ENCODE measurements around the gene CD82. TPM values are rescaled to one million over a fixed set of nuclear protein-coding genes. Genes with fewer than 3 reads are reported as not detected.

CD82 gene, protein sequence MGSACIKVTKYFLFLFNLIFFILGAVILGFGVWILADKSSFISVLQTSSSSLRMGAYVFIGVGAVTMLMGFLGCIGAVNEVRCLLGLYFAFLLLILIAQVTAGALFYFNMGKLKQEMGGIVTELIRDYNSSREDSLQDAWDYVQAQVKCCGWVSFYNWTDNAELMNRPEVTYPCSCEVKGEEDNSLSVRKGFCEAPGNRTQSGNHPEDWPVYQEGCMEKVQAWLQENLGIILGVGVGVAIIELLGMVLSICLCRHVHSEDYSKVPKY
- total RNA-seq (ENCODE audit: unreplicated experiment), result 16.1 TPM
- long read RNA-seq, transcript CD82-201 (10 exons, 2,289 nt), result major isoform, 8 of 12 reads
- long read RNA-seq, partial matches to known transcripts, result 0 of 12 reads
- long read RNA-seq, other reads (novel, unspliced or antisense), result 4 of 12 reads

GRCh38 chr11:44565211-44565952 is at the start of gene CD82:
Gene CD82, plus strand, starts transcription at chr11:44565663. Its CDS starts 29,000 bp downstream, at chr11:44594663.
- Mint-ChIP-seq H3K4me3 (ENCODE audit: unreplicated experiment) (peak within 1 kb of the TSS; percentile 68), H3K36me3 (ENCODE audit: low read depth, unreplicated experiment) (peaks cover 4% of the 10 kb centered on the region), H3K27me3 (ENCODE audit: unreplicated experiment) (peaks cover 19% of the 10 kb centered on the region), H3K27ac (ENCODE audit: unreplicated experiment) (no peak within 1 kb of the TSS), H3K4me1 (ENCODE audit: unreplicated experiment) (peaks cover 26% of the 10 kb centered on the region), H3K9me3 (ENCODE audit: unreplicated experiment) (no peaks in the 10 kb centered on the region)
- TF ChIP-seq, protein P1, sequence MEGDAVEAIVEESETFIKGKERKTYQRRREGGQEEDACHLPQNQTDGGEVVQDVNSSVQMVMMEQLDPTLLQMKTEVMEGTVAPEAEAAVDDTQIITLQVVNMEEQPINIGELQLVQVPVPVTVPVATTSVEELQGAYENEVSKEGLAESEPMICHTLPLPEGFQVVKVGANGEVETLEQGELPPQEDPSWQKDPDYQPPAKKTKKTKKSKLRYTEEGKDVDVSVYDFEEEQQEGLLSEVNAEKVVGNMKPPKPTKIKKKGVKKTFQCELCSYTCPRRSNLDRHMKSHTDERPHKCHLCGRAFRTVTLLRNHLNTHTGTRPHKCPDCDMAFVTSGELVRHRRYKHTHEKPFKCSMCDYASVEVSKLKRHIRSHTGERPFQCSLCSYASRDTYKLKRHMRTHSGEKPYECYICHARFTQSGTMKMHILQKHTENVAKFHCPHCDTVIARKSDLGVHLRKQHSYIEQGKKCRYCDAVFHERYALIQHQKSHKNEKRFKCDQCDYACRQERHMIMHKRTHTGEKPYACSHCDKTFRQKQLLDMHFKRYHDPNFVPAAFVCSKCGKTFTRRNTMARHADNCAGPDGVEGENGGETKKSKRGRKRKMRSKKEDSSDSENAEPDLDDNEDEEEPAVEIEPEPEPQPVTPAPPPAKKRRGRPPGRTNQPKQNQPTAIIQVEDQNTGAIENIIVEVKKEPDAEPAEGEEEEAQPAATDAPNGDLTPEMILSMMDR (IDR thresholded peaks at IDR 0.05; ENCODE audit: unreplicated experiment), result peak; percentile 30
- DNase-seq (ENCODE audit: low spot score), result peak; percentile 100

- no peaks in the 10 kb centered on the region for H3K36me3 Mint-ChIP-seq (ENCODE audit: low read depth, unreplicated experiment)
These were observed 48.6 kb upstream of the CD82 start for GRCh38 chr11:44516688-44517507.

DNA sequence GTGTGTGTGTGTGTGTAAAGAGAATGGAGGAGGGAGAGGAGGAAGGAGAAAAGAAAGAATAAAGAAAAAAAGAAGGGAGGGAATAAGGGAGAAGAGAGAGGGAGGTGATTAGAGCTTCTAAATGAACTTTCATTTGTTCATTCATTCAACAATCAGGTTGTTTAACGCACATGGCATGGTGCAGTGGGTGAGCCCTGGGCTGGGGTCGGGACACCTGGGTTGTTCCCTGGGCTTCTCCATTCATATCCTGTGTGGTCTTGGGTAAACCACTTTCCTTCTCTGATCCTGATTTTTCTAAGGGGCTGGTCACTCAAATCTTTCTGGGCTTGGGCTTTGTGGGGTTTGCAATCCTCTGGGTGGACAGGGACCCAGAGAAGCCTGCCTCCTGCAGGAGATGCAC is 47.9 kb upstream of the CD82 start:
- Mint-ChIP-seq H3K4me1 (ENCODE audit: unreplicated experiment) (peaks cover 3% of the 10 kb centered on the region), H3K27me3 (ENCODE audit: unreplicated experiment) (peaks cover 4% of the 10 kb centered on the region), H3K4me3 (ENCODE audit: unreplicated experiment) (no peak overlapping the region), H3K36me3 (ENCODE audit: low read depth, unreplicated experiment) (no peaks in the 10 kb centered on the region), H3K9me3 (ENCODE audit: unreplicated experiment) (no peaks in the 10 kb centered on the region), H3K27ac (ENCODE audit: unreplicated experiment) (no peak overlapping the region)
- TF ChIP-seq, protein P1 (IDR thresholded peaks at IDR 0.05; ENCODE audit: unreplicated experiment), result no peak
- DNase-seq (ENCODE audit: low spot score), result no peak

More at GRCh38 chr11:44516688-44517507, 48.6 kb upstream of the CD82 start:
- no peak overlapping the region for H3K4me3 Mint-ChIP-seq (ENCODE audit: unreplicated experiment)
- H3K4me1 Mint-ChIP-seq (ENCODE audit: unreplicated experiment), result peaks cover 3% of the 10 kb centered on the region
- no peaks in the 10 kb centered on the region for H3K9me3 Mint-ChIP-seq (ENCODE audit: unreplicated experiment)
- no peak for DNase-seq (ENCODE audit: low spot score)
- no peak overlapping the region for H3K27ac Mint-ChIP-seq (ENCODE audit: unreplicated experiment)
- H3K27me3 Mint-ChIP-seq (ENCODE audit: unreplicated experiment), result peaks cover 4% of the 10 kb centered on the region
- TF ChIP-seq, protein P1 (IDR thresholded peaks at IDR 0.05; ENCODE audit: unreplicated experiment), result no peak

DNA sequence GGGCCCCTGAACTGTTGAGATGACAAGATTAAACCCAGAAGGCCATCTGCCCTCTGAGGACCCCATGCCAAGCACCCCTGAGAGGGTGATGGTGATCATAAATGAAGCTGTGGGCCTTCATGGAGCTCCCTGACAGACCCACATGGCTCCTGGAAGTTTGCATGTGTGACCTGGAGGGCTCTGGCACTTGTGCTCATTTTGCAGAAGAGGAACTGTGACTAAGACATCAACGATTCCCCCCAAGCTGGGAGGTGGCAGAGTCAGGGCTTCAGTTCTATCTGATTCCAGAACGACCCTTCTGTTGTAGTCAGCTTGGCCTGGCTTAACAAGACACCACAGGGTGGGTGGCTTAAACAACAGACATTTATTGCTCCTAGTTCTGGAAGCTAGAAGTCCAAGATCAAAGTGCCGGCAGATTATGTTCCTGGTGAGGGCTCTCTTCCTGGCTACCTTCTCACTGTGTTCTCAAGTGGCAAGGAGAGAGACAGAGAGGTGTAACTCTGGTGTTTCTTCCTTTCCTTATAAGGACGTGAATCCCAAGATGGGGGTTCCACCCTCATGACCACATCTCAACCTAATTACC is 46.4 kb upstream of the CD82 start:
- H3K9me3 Mint-ChIP-seq (ENCODE audit: unreplicated experiment), result no peaks in the 10 kb centered on the region
- TF ChIP-seq, protein P1 (IDR thresholded peaks at IDR 0.05; ENCODE audit: unreplicated experiment), result no peak
- H3K36me3 Mint-ChIP-seq (ENCODE audit: low read depth, unreplicated experiment), result no peaks in the 10 kb centered on the region
- peaks cover 4% of the 10 kb centered on the region for H3K27me3 Mint-ChIP-seq (ENCODE audit: unreplicated experiment)
- H3K4me1 Mint-ChIP-seq (ENCODE audit: unreplicated experiment), result peaks cover 3% of the 10 kb centered on the region
- no peak for DNase-seq (ENCODE audit: low spot score)
- no peak overlapping the region for H3K27ac Mint-ChIP-seq (ENCODE audit: unreplicated experiment)
- no peak overlapping the region for H3K4me3 Mint-ChIP-seq (ENCODE audit: unreplicated experiment)
